K562 (cell line): ENCODE measurements around the gene IGF2R. TPM values are rescaled to one million over a fixed set of nuclear protein-coding genes. Genes with fewer than 3 reads are reported as not detected.

Experiments used
- ATAC-seq: fragments of 200-7000 bp; cut with Tn5 transposase; 3 replicates; pipeline ENCODE4 v1.9.1; 2020; ENCODE audit warnings: moderate library complexity
- BruUV-seq: library from RNA; stranded (reverse); fragments of 400-500 nt; replicated peaks from 2 replicates; lab custom pipeline; 2021; lab: Mats Ljungman, UMichigan
- CTCF ChIA-PET: fragments of 300-600 bp; formaldehyde crosslinking; extraction: SDS; loops from one replicate; lab custom pipeline; 2021; ENCODE audit warnings: low intra/inter-chr PET ratio; lab: Yijun Ruan, JAX
- POLR2A ChIA-PET: fragments of 300-600, 350-650 bp; sonication (Branson Sonifier 250); formaldehyde crosslinking; extraction: SDS; loops from one replicate; lab custom pipeline; 2021; ENCODE audit warnings: antibody characterized with exemption, inconsistent platforms; lab: Yijun Ruan, JAX
- DNase-seq, 4 experiments: peaks; one replicate each; pipeline versions ENCODE4 v3.0.0 to v3.0.0-alpha.2; 2011 to 2018; ENCODE audit warnings: low spot score in 3 of 4, mixed read lengths in 3 of 4; ENCODE audit errors: extremely low read depth in 1 of 4
- FAIRE-seq: peaks from 2 replicates; lab custom pipeline; 2011; peaks lifted over from hg19 to GRCh38; lab: Jason Lieb, UNC
- H2AFZ ChIP-seq: 2 replicates; pipeline ENCODE4 v1.6.0; 2011; ENCODE audit warnings: low read depth, low read length, control low read depth, inconsistent platforms
- H3K27ac ChIP-seq: fragments of 200-600 bp; 3 replicates; pipeline ENCODE4 v1.8.0; 2011; ENCODE audit warnings: low read depth, mild to moderate bottlenecking, control low read depth, inconsistent platforms, low read length, moderate library complexity, mixed read lengths; ENCODE audit errors: extremely low read depth
- H3K27me3 ChIP-seq, 2 experiments: fragments of 300-600 bp in 1 of 2; 2 replicates in 1 of 2; 3 replicates in 1 of 2; pipeline versions ENCODE4 v1.6.0 to v1.8.0; 2011; ENCODE audit warnings: inconsistent platforms in 2 of 2, low read length in 2 of 2, mild to moderate bottlenecking in 1 of 2, mixed read lengths in 1 of 2, moderate library complexity in 1 of 2; ENCODE audit not compliant: control insufficient read depth in 2 of 2, insufficient read depth in 2 of 2
- H3K36me3 ChIP-seq: fragments of 300-600 bp; 3 replicates; pipeline ENCODE4 v1.8.0; 2011; ENCODE audit warnings: mild to moderate bottlenecking, low read length, inconsistent platforms; ENCODE audit not compliant: control insufficient read depth, insufficient read depth
- H3K4me1 ChIP-seq, 2 experiments: fragments of 200-600 bp in 1 of 2; replicated peaks in 1 of 2; 2 replicates in 1 of 2; 3 replicates in 1 of 2; pipeline versions ENCODE4 v1.5.1 to v1.8.0; 2011; ENCODE audit warnings: inconsistent platforms in 2 of 2, low read length in 2 of 2, mild to moderate bottlenecking in 1 of 2, mixed read lengths in 1 of 2, moderate library complexity in 1 of 2; ENCODE audit not compliant: control insufficient read depth in 2 of 2, insufficient read depth in 2 of 2
- H3K4me2 ChIP-seq: 2 replicates; pipeline ENCODE4 v1.6.1; 2011; ENCODE audit warnings: low read length, control low read depth, inconsistent platforms, mixed read lengths; ENCODE audit not compliant: insufficient read depth
- H3K4me3 ChIP-seq: fragments of 200-600 bp; sonication (generic), shearing (Covaris generic); 2 replicates; pipeline ENCODE4 v1.5.1; 2016; ENCODE audit warnings: control low read depth, inconsistent platforms
- H3K79me2 ChIP-seq: fragments of 200-600 bp; 3 replicates; pipeline ENCODE4 v1.8.0; 2011; ENCODE audit warnings: low read length, inconsistent platforms; ENCODE audit not compliant: control insufficient read depth, insufficient read depth
- H3K9ac ChIP-seq, 2 experiments: 2 replicates each; pipeline versions ENCODE4 v1.6.0 to v1.6.1; 2011; ENCODE audit warnings: low read depth in 2 of 2, low read length in 2 of 2, control low read depth in 1 of 2, inconsistent platforms in 1 of 2, mild to moderate bottlenecking in 1 of 2, mixed read lengths in 1 of 2; ENCODE audit not compliant: insufficient read depth in 1 of 2
- H3K9me1 ChIP-seq: one replicate; pipeline ENCODE4 v1.6.0; 2011; ENCODE audit warnings: inconsistent platforms, mild to moderate bottlenecking, low read length, moderate library complexity; ENCODE audit not compliant: control insufficient read depth, insufficient read depth
- H3K9me3 ChIP-seq: replicated peaks from 2 replicates; pipeline ENCODE4 v1.5.1; 2011; ENCODE audit warnings: low read depth, low read length, inconsistent platforms; ENCODE audit not compliant: control insufficient read depth, insufficient read depth
- H4K20me1 ChIP-seq: replicated peaks from 2 replicates; pipeline ENCODE4 v1.6.1; 2011; ENCODE audit warnings: low read length, inconsistent platforms, mixed read lengths; ENCODE audit not compliant: control insufficient read depth, insufficient read depth
- ARID3A ChIP-seq: IDR thresholded peaks from 2 replicates; pipeline ENCODE4 v1.6.1; 2012; ENCODE audit warnings: low read depth, low read length, improper control_type of control experiment, borderline replicate concordance
- ERF ChIP-seq: fragments of 450-650 bp; formaldehyde crosslinking; IDR thresholded peaks from 2 replicates; pipeline ENCODE4 v1.4.0; 2020; ENCODE audit warnings: mild to moderate bottlenecking, mixed read lengths
- HIVEP1 ChIP-seq: fragments of 250-450 bp; sonication (Bioruptor Pico); IDR thresholded peaks from 2 replicates; pipeline ENCODE4 v1.4.0; 2020; ENCODE audit warnings: mild to moderate bottlenecking
- L3MBTL2 ChIP-seq: fragments of 450-650 bp; IDR thresholded peaks from 2 replicates; pipeline ENCODE4 v1.6.1; 2016; ENCODE audit warnings: mild to moderate bottlenecking, moderate library complexity
- PBX2 ChIP-seq, 2 experiments: IDR thresholded peaks in 1 of 2; conservative IDR thresholded peaks in 1 of 2; 2 replicates each; pipeline ENCODE4 v1.6.1; 2016; ENCODE audit warnings: low read depth in 2 of 2, mild to moderate bottlenecking in 1 of 2, missing compliant biosample characterization in 1 of 2, missing genetic modification characterization in 1 of 2, moderate library complexity in 1 of 2
- PHF20 ChIP-seq: fragments of 450-650 bp; IDR thresholded peaks from 2 replicates; pipeline ENCODE4 v1.6.1; 2018; ENCODE audit not compliant: partially characterized antibody
- POLR2B ChIP-seq: fragments of 450-650 bp; IDR thresholded peaks from 2 replicates; pipeline ENCODE4 v1.6.1; 2018; ENCODE audit warnings: low read depth; ENCODE audit not compliant: partially characterized antibody
- POLR2H ChIP-seq: IDR thresholded peaks from 2 replicates; pipeline ENCODE4 v1.6.1; 2016; ENCODE audit warnings: missing genetic modification characterization, low read depth, mild to moderate bottlenecking, control low read depth, missing compliant biosample characterization, moderate library complexity
- POLR3G ChIP-seq: IDR thresholded peaks from 2 replicates; pipeline ENCODE4 v1.6.1; 2011; ENCODE audit not compliant: insufficient read length, insufficient replicate concordance; ENCODE audit errors: extremely low read depth
- PPARD ChIP-seq: fragments of 250-450 bp; sonication (Bioruptor Pico); IDR thresholded peaks from 2 replicates; pipeline ENCODE4 v1.8.0; 2022; ENCODE audit warnings: inconsistent platforms, mild to moderate bottlenecking, moderate library complexity
- SIN3A ChIP-seq, 2 experiments: fragments of 150-350 bp in 1 of 2; IDR thresholded peaks; 2 replicates each; pipeline ENCODE4 v1.6.1; 2011 to 2016; ENCODE audit warnings: borderline replicate concordance in 2 of 2, low read depth in 2 of 2, low read length in 2 of 2, mild to moderate bottlenecking in 2 of 2, moderate library complexity in 2 of 2; ENCODE audit not compliant: control insufficient read depth in 1 of 2
- TCF7L2 ChIP-seq: fragments of 150-350 bp; IDR thresholded peaks from 2 replicates; pipeline ENCODE4 v1.6.1; 2016; ENCODE audit warnings: low read depth, mild to moderate bottlenecking, low read length, moderate library complexity
- ZC3H8 ChIP-seq: fragments of 450-650 bp; IDR thresholded peaks from 2 replicates; pipeline ENCODE4 v1.6.1; 2017
- ZNF274 ChIP-seq: IDR thresholded peaks from 2 replicates; pipeline ENCODE4 v1.6.1; 2011; ENCODE audit warnings: low read depth, mild to moderate bottlenecking, low read length, moderate library complexity, borderline replicate concordance
- ZNF639 ChIP-seq, 2 experiments: fragments of 200-800 bp in 1 of 2; sonication (Bioruptor generic) in 1 of 2; sonication (generic) in 1 of 2; formaldehyde crosslinking in 1 of 2; IDR thresholded peaks in 1 of 2; conservative IDR thresholded peaks in 1 of 2; 2 replicates each; pipeline versions ENCODE4 v1.5.0 to v1.6.1; 2016 to 2020; ENCODE audit warnings: missing compliant biosample characterization in 1 of 2, missing genetic modification characterization in 1 of 2, missing genetic modification reagents in 1 of 2
- WGBS: fragments of 100-300 bp; shearing (Covaris generic); methylation state at CpG from one replicate; pipeline ENCODE4 v1.1.6; 2016; ENCODE audit warnings: low coverage, mixed read lengths; ENCODE audit not compliant: insufficient coverage; ENCODE audit errors: missing lambda C conversion rate; 5-methylcytosine and 5-hydroxymethylcytosine counted together
- in situ Hi-C: fragments of 300-500 bp; cut with MboI; formaldehyde crosslinking; loops from 4 replicates; pipeline ENCODE4 v1.15.0; 2018; ENCODE audit warnings: inconsistent platforms, mixed read lengths
- intact Hi-C: fragments of 100-400 bp; cut with micrococcal nuclease; formaldehyde crosslinking; loops from 2 replicates; pipeline ENCODE4 v1.14.2; 2022
- polyA plus RNA-seq, 8 experiments: library from polyadenylated mRNA; depleted of rRNA in 4 of 8; stranded (reverse) in 5 of 8; unstranded in 3 of 8; fragments of >200 nt; fragmentation: Nextera tagmentation in 2 of 8; fragmentation: Illumina TruSeq in 1 of 8; extraction: Ambion mirVana in 2 of 8; extraction: Trizol in 1 of 8; gene quantifications; 2 replicates each; pipeline versions ENCODE4 v1.2.1 to v1.2.3, GENCODE V29; 2011 to 2014; ENCODE audit warnings: inconsistent platforms in 1 of 8, missing spikeins in 1 of 8
- total RNA-seq, 7 experiments: library from RNA; depleted of rRNA in 6 of 7; stranded (reverse); fragments of >200 nt in 6 of 7; fragmentation: Illumina TruSeq in 2 of 7; extraction: Trizol in 2 of 7; gene quantifications; 2 replicates each; pipeline versions ENCODE4 v1.2.1 to v1.2.3, GENCODE V29; 2011 to 2021; ENCODE audit warnings: low replicate concordance in 1 of 7

The IGF2R gene
- total and polyA plus RNA-seq, 9 of the 15 experiments (the other 6 are each of a cell fraction or from before 2014, with no cell fraction given) = 3.5 to 92.3 (median 34.5) TPM

- CTCF ChIA-PET = no interaction called here
- H2AFZ ChIP-seq = no peak overlapping the region
- 93% methylated on average over 10 of the region's 10 CpGs for WGBS
- no peak for TF ChIP-seq PPARD (CRISPR knock-in tag)
- TF ChIP-seq ARID3A = no peak
- TF ChIP-seq ERF (CRISPR knock-in tag) = no peak
- TF ChIP-seq HIVEP1 (CRISPR knock-in tag) = no peak
- TF ChIP-seq POLR2H (tag) = no peak
- no peak for TF ChIP-seq ZNF274
- TF ChIP-seq PBX2 (CRISPR knock-in tag; IDR thresholded peaks at IDR 0.05; ENCODE audit: low read depth) = no peak
- TF ChIP-seq PBX2 (tag; conservative IDR thresholded peaks at IDR 0.05; ENCODE audit: low read depth) = no peak
- TF ChIP-seq POLR3G = no peak
- no peak for TF ChIP-seq ZC3H8
- TF ChIP-seq ZNF639 (CRISPR knock-in tag; conservative IDR thresholded peaks at IDR 0.05 in 1 of 2, IDR thresholded peaks at IDR 0.05 in 1 of 2) = no peak
- TF ChIP-seq POLR2B = peak; percentile 8
- no peak for TF ChIP-seq PHF20
- TF ChIP-seq TCF7L2 = no peak
- TF ChIP-seq L3MBTL2 = no peak
- TF ChIP-seq SIN3A (IDR thresholded peaks at IDR 0.05; ENCODE audit: borderline replicate concordance in 2 of 2, control insufficient read depth in 1 of 2, low read depth in 2 of 2, low read length in 2 of 2) = no peak
Measured at GRCh38 chr6:160015778-160016684, 47.1 kb downstream of the IGF2R start.

More at GRCh38 chr6:160015778-160016684, 47.1 kb downstream of the IGF2R start:
- H3K27ac ChIP-seq = no peak overlapping the region
- no TSS peak for BruUV-seq
- POLR2A ChIA-PET = no interaction called here
- in situ Hi-C loops (no loop called here), intact Hi-C loops (no loop called here)
- H3K9ac ChIP-seq = no peak overlapping the region
- no peak overlapping the region for H3K4me2 ChIP-seq
- ATAC-seq (no peak), FAIRE-seq (no peak), DNase-seq (no peak)
- peaks cover 8% of the 10 kb centered on the region; the same call in 2 of the 3 replicates for H3K79me2 ChIP-seq
- no peaks in the 10 kb centered on the region for H3K4me1 ChIP-seq
- no peaks in the 10 kb centered on the region for H4K20me1 ChIP-seq
- peaks cover 73% of the 10 kb centered on the region for H3K36me3 ChIP-seq
- H3K4me3 ChIP-seq = no peak overlapping the region
- no peaks in the 10 kb centered on the region; the same call in 1 of the 2 replicates for H3K9me3 ChIP-seq
- no peaks in the 10 kb centered on the region for H3K27me3 ChIP-seq
- no peaks in the 10 kb centered on the region for H3K9me1 ChIP-seq
